Fibroblast of villous mesenchyme (primary cell): ENCODE data around the gene QPRT. TPM values are rescaled to one million over a fixed set of nuclear protein-coding genes. Genes with fewer than 3 reads are reported as not detected.
"Not testable (repeated sequence)": the region's sequence is repeated elsewhere in the genome, so short reads cannot be mapped to it uniquely, and the experiment has no call there.

Experiments used
- DNase-seq: peaks from one replicate; pipeline ENCODE4 v3.0.0-alpha.2; 2010; ENCODE audit warnings: low read depth
- H3K4me3 ChIP-seq: 2 replicates; pipeline ENCODE4 v1.5.1; 2011; ENCODE audit warnings: low read depth, mild to moderate bottlenecking, low read length
- total RNA-seq: library from RNA; depleted of rRNA; stranded (reverse); fragments of >200 nt; gene quantifications from 2 replicates; pipeline ENCODE4 v1.2.3, GENCODE V29; 2012
- TF ChIP-seq, protein P1 (sequence below): IDR thresholded peaks from 2 replicates; pipeline ENCODE4 v1.5.1; 2012; ENCODE audit warnings: low read depth, mild to moderate bottlenecking, low read length; ENCODE audit not compliant: insufficient read depth

Gene QPRT
- total RNA-seq = 95.3 and 123 TPM in 2 replicates

DNA sequence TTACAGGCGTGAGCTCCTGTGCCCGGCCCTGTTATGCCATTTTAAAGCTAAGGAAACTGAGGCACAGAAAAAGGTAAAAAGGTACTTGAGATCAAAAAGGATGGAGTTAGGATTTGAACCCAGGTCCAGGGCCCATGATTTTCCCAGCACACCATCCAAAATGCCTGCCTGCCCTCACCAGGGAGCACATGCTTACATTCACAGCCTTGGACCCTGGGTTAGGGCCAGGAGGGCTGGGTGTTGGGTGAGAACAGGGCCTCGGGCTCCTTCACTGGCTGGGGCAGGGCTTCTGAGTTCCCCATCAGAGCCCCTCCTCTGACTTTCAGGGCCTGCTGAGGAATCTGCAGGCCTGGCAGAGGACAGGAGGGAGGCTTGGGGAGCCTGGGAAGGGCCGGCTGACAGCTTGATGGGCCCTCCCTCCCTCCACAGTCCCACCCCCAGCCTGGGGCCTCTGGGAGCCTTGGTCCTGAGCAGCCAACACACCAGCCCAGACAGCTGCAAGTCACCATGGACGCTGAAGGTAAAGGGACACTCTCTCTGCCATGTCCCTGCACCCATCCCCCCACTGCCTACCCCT lies at the start of gene QPRT:
TSS of gene QPRT (plus strand) at position 490 of the 577 bp plus-strand sequence. CDS start at position 508, 18 bp downstream.
- peak; percentile 90 for DNase-seq
- peak within 1 kb of the TSS; percentile 82 for H3K4me3 ChIP-seq
- TF ChIP-seq, protein P1, sequence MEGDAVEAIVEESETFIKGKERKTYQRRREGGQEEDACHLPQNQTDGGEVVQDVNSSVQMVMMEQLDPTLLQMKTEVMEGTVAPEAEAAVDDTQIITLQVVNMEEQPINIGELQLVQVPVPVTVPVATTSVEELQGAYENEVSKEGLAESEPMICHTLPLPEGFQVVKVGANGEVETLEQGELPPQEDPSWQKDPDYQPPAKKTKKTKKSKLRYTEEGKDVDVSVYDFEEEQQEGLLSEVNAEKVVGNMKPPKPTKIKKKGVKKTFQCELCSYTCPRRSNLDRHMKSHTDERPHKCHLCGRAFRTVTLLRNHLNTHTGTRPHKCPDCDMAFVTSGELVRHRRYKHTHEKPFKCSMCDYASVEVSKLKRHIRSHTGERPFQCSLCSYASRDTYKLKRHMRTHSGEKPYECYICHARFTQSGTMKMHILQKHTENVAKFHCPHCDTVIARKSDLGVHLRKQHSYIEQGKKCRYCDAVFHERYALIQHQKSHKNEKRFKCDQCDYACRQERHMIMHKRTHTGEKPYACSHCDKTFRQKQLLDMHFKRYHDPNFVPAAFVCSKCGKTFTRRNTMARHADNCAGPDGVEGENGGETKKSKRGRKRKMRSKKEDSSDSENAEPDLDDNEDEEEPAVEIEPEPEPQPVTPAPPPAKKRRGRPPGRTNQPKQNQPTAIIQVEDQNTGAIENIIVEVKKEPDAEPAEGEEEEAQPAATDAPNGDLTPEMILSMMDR = no peak

DNA sequence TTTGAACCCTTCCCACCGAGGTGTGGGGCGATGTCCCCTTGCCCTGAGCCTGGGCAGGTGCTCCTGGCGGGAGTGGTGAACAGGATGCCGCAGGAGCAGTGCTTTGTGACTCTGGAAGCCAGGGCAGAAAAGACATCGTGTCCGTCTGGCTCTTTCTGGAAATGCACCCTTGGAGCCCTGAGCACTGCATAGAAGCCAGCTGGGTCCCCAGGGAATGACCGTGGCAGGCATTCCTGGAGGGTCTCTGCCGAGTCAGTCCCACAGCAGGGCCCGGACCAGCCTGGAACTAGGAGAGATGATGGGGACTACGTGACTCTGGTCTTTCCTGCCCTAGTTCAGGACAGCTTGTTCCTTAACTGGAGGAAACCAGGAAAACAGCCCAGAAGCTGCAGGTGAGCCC lies 49.7 kb upstream of the QPRT start:
- H3K4me3 ChIP-seq, DNase-seq: not testable (repeated sequence)

DNA sequence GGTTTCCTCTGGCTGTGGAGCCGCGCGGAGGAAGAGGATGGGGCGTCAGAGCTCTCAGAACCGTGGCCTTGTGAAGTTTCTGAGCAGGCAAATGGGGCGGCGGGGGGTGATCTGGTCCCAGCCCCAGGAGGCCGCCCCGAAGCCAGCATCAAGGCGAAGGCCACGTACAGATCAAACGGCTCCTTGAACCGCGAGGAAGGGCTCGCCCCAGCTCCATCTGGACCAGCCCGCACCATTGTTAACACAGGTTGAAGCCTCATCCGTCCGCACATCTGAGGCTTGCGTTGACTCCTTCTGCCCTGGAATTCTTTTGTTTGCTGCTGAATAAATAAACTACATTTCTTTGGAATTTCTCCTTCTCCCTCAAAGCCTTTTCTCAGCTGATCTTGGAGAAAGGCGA lies 47.3 kb upstream of the QPRT start:
- H3K4me3 ChIP-seq, DNase-seq: not testable (repeated sequence)

DNA sequence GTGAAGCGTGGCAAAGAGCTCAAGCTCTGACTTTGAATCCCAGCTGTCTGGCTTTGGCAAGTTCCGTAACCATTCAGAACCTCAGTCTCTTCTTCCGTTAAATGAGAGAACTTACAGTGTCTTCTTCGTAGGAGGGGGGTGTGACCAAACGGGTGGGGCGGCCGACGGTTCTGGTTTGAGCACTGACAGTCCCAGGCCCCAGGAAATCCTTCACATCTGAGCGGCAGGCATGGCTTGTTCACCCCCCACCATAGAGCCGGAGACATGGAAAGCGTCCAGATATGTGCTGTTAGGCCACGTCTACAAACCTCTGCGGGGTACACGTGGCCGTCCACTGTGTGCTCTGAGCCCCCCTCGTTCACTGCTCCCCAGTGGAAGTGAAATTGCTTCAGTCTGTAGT lies 43.1 kb upstream of the QPRT start:
- not testable (repeated sequence) for DNase-seq, H3K4me3 ChIP-seq

DNA sequence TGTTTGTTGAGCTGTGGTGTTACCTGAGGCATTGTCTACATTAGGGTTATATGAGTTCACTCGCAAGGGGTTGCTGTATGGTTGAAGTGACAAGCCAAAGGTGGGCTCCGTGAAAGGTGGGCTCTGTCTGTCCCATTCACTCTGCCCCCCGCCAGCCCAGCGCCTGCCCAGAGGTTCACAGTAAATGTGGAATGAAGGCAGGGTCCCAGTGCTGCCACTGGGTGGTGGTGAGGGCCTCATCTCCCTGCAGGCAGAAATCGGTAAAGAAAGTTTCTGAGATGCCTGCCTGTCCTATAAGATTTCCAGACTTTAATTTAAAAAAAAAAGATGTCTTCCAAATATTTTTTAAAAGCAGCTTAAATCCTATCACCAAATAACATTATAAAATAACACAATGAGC lies 42.6 kb upstream of the QPRT start:
- not testable (repeated sequence) for DNase-seq, H3K4me3 ChIP-seq

DNA sequence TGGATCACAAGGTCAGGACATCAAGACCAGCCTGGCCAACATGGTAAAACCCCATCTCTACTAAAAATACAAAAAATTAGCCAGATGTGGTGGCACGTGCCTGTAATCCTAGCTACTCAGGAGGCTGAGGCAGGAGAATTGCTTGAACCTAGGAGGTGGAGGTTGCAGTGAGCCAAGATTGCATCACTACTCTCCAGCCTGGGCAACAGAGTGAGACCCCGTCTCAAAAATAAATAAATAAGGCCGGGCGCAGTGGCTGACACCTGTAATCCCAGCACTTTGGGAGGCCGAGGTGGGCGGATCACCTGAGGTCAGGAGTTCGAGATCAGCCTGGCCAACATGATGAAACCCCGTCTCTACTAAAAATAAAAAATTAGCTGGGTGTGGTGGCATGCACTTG lies 40.2 kb upstream of the QPRT start:
- H3K4me3 ChIP-seq, DNase-seq: not testable (repeated sequence)

DNA sequence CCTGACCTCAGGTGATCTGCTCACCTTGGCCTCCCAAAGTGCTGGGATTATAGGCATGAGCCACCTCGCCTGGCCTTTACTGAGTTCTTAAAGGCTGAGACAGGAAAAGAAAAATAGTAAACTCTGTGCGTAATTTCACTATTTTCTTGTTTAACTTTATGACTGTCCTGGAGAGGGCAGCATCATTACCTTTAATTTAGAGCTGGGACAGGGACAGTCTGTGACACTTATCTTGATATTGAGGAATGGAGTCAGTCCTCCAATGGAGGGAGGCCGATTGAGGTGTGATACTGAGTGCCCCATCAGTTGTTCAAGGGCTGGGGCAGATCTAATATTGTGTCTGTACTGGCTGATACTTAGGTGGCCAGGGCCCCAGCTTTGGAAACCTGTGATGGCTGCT lies 37.4 kb upstream of the QPRT start:
- TF ChIP-seq, protein P1 = no peak
- H3K4me3 ChIP-seq = no peak overlapping the region
- peak; percentile 10 for DNase-seq

DNA sequence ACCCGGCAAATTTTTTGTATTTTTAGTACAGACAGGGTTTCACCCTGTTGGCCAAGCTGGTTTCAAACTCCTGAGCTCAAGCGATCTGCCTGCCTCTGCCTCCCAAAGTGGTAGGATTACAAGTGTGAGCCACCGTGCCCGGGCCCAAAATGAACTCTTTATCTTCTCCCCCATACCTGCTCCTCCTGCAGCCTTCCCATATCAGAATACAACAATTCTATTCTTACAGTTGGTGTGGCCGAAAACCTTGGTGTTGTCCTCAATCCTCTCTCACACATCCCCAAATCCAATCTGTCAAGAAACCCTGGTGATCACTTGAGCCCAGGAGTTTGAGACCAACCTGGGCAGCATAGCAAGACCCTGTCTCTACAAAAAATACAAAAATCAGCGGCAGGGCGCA lies 35.4 kb upstream of the QPRT start:
- no peak for DNase-seq
- no peak overlapping the region for H3K4me3 ChIP-seq

DNA sequence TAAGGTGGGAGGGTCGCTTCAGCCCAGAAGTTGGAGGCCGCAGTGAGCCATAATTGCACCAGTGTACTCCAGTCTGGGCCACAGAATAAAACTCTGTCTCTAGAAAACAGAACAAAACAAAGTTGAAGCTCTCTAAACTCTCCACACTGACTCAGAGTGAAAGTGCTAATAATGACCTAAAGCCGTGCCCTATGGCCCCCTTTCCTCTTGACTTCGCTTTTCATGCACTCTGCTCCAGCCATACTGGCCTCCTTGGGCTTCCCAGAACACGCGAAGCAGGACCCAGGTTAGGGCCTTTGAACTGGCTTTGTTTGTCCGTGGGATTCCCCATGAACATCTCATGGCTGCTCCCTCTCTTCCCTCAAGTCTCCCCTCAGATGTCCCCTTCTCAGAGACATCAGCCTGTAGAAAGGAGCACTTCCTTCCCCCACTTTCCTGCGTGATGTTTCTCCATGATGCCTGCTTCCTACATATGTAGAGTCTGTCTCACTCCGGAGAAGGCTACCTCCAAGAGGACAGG lies 34.6 kb upstream of the QPRT start:
- H3K4me3 ChIP-seq = no peak overlapping the region
- DNase-seq = no peak
- TF ChIP-seq, protein P1 = no peak

More for the DNA sequence above, 35.4 kb upstream of the QPRT start:
- TF ChIP-seq, protein P1 = no peak
